Dendritic cell treated with granulocyte-macrophage colony-stimulating factor and Interleukin-4, amounts not matched to agents 40 ng/mL and 50 ng/mL, for 4 days (primary cell): Measurements from ENCODE around the gene KRTAP4-7.

Experiments
- H3K27ac Mint-ChIP-seq: one replicate; pipeline ENCODE4 v1.8.0; 2022; ENCODE audit warnings: mild to moderate bottlenecking, mixed read lengths
- H3K27me3 Mint-ChIP-seq: one replicate; pipeline ENCODE4 v1.8.0; 2022; ENCODE audit warnings: mild to moderate bottlenecking, mixed read lengths
- H3K36me3 Mint-ChIP-seq: one replicate; pipeline ENCODE4 v1.8.0; 2022; ENCODE audit warnings: low read depth, mixed read lengths
- H3K4me1 Mint-ChIP-seq: one replicate; pipeline ENCODE4 v1.8.0; 2022; ENCODE audit warnings: low read depth, mixed read lengths
- H3K4me3 Mint-ChIP-seq: one replicate; pipeline ENCODE4 v1.8.0; 2022; ENCODE audit warnings: mild to moderate bottlenecking, moderate library complexity, mixed read lengths
- H3K9me3 Mint-ChIP-seq: one replicate; pipeline ENCODE4 v1.8.0; 2022; ENCODE audit warnings: mixed read lengths
- intact Hi-C: fragments of 100-400 bp; cut with micrococcal nuclease; formaldehyde crosslinking; loops from one replicate; pipeline ENCODE4 v1.15.0; 2022

The KRTAP4-7 gene

DNA sequence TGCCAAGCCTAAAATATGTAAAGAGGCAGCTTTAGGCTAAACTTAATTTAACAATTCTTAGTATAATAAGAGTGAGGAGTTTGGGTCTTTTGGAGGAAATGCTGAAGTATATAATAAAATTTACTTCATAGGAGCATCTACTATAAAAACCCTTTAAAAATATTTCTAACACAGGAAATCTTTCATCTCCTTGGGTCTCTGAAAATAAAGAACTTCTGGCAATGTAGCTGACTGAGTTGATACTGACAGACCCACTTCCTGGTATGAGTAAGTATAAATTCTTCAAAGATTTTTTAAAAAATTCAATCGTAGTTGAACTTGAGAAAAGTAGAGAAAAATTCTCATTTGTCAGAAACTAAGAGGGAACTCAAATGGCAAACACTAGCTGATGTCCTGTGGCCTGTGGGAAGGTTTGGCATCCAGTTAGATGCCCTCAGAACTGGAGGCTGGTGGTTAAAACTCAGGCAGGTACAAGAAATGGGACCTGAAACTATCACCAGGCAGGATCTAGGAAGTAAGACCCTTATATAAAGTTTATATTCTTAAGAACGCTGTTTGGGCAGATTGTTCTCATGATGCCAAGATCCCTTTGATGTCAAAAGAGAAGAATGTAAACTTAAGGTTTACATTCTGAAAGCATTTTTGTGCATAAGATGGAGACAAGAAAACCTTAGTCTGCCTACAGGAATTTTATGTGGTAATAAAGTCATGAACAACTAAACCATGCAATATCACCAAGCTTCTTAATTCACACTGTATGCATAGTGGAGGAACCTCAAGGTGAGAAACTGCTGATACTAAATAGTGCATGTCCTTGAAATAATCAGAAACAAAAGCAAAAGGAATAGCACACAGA, 50.2 kb downstream of the KRTAP4-7 start:
- no peak overlapping the region for H3K27ac Mint-ChIP-seq
- H3K36me3 Mint-ChIP-seq: no peaks in the 10 kb centered on the region
- intact Hi-C loops: no loop called here
- no peaks in the 10 kb centered on the region for H3K27me3 Mint-ChIP-seq
- H3K4me3 Mint-ChIP-seq: no peak overlapping the region
- peaks cover 10% of the 10 kb centered on the region for H3K9me3 Mint-ChIP-seq
- H3K4me1 Mint-ChIP-seq: peaks cover 11% of the 10 kb centered on the region
